ENCODE data around the gene CYB561D2. TPM values are rescaled to one million over a fixed set of nuclear protein-coding genes. Genes with fewer than 3 reads are reported as not detected.
A peak's percentile ranks its signal among the peaks of the same experiment; 100 is the strongest.

CYB561D2 gene
- total and polyA plus RNA-seq, 2 of the 13 experiments (the other 11 are each of a cell fraction or from before 2014, with no cell fraction given) = 11.1 to 17.2 TPM

DNA sequence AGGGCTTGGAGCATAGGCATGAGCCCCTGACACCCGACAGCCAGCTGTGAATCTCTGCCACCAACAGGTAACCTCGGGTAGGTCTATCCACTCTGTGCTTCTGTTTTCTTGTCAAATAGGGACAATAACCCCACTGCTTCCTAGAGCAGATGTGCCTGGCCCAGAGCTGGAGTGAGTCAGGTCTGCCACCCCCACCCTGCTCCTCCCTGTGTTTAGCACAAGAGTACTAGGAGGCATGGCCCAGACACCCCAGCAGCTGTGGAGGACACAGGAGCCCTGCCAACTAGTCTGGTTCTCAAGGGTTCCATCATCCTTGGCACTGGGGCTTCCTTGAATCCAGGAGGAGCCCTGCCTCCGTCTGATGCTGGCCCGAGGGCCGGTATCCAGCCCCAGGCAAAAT, 42.4 kb downstream of the CYB561D2 start (continued):
- no peak for TF ChIP-seq ZNF781 (CRISPR knock-in tag; IDR thresholded peaks at IDR 0.05; ENCODE audit: borderline replicate concordance, not compliant biosample characterization)
- TF ChIP-seq, protein P1, sequence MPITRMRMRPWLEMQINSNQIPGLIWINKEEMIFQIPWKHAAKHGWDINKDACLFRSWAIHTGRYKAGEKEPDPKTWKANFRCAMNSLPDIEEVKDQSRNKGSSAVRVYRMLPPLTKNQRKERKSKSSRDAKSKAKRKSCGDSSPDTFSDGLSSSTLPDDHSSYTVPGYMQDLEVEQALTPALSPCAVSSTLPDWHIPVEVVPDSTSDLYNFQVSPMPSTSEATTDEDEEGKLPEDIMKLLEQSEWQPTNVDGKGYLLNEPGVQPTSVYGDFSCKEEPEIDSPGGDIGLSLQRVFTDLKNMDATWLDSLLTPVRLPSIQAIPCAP (CRISPR knock-in tag; IDR thresholded peaks at IDR 0.05; ENCODE audit: low read depth) = no peak
- no peak for TF ChIP-seq TARDBP (CRISPR knock-in tag; IDR thresholded peaks at IDR 0.05)

DNA sequence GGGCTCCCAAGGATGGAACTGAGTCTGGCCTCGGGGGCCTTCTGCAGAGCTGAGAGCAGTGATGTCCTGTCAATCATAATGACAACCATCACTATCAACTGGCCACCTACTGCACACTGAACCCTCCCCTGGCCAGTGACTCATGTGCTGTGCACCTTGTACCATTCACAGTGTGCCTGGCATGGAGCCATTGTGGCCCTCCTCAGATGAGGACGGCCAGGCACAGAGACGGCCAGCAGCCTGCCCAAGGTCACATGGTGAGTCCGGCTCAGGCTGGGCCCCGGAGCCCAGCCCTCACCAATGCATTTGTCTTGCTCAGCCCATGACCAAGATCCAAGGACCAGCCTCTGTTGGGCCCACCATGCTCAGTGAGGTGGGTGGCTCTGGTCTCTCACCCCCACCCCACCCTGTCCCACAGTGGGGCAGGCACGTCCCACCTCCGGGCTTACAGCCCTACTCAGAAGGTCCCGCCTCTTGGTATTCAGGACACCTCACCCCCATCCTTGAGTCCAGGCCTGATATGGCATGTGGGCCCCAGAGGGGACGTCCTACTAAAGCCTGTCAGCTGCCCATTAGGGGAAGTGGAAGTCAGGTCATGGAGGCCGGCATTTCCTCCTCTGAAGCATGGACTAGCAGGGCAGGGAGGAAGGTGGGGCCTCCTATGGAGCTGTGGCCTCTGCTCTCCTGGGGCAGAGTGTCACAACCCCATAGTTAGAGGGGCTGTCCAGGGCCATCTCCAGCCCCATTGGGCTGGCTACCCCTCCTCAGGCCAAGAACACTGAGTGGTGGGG, 44.6 kb downstream of the CYB561D2 start:
- no peak overlapping the region for H3K4me2 ChIP-seq (ENCODE audit: low read depth, low read length)
- TF ChIP-seq ZNF768 (CRISPR knock-in tag; IDR thresholded peaks at IDR 0.05) = peak; percentile 91
- TF ChIP-seq, protein P2, sequence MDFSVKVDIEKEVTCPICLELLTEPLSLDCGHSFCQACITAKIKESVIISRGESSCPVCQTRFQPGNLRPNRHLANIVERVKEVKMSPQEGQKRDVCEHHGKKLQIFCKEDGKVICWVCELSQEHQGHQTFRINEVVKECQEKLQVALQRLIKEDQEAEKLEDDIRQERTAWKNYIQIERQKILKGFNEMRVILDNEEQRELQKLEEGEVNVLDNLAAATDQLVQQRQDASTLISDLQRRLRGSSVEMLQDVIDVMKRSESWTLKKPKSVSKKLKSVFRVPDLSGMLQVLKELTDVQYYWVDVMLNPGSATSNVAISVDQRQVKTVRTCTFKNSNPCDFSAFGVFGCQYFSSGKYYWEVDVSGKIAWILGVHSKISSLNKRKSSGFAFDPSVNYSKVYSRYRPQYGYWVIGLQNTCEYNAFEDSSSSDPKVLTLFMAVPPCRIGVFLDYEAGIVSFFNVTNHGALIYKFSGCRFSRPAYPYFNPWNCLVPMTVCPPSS (IDR thresholded peaks at IDR 0.05) = no peak
- peak; percentile 82 for TF ChIP-seq FOSL2 (CRISPR knock-in tag; IDR thresholded peaks at IDR 0.05)
- DNase-seq (ENCODE audit: low spot score) = no peak
- no peak overlapping the region for H3K4me3 ChIP-seq (replicated peaks in 1 of 3; ENCODE audit: insufficient read depth in 1 of 3, low read depth in 2 of 3, low read length in 3 of 3)
- CTCF ChIA-PET (ENCODE audit: low intra/inter-chr PET ratio, low total read pairs) = no interaction called here
- no peaks in the 10 kb centered on the region for H3K9me3 ChIP-seq (ENCODE audit: low read length)
- H3K79me2 ChIP-seq (ENCODE audit: insufficient read depth, low read length) = no peaks in the 10 kb centered on the region
- no peaks in the 10 kb centered on the region for H3K36me3 ChIP-seq (replicated peaks in 1 of 2; ENCODE audit: control insufficient read depth in 1 of 2, insufficient read depth in 2 of 2, low read length in 2 of 2)
- no peak overlapping the region for H2AFZ ChIP-seq (ENCODE audit: low read length)
- no peaks in the 10 kb centered on the region for H4K20me1 ChIP-seq (ENCODE audit: insufficient read depth, low read length)
- H3K27ac ChIP-seq (ENCODE audit: extremely low read length, insufficient read depth, low read length) = no peak overlapping the region
- WGBS (ENCODE audit: low lambda C conversion rate) = 13% methylated on average over 3 of the region's 10 CpGs
- peak; percentile 17 for ATAC-seq
- POLR2A ChIA-PET = no interaction called here
- peaks cover 15% of the 10 kb centered on the region for H3K4me1 ChIP-seq (ENCODE audit: insufficient read depth, low read length)
- intact Hi-C loops (cut with micrococcal nuclease; ENCODE audit: unreplicated experiment) = no loop called here
- no peak for FAIRE-seq
- BruUV-seq (replicated peaks) = no TSS peak
- in situ Hi-C loops (cut with HindIII; ENCODE audit: extremely low pct_ligation_motif_present, low pct_unique_long_range_greater_than_20kb) = no loop called here
- no peak overlapping the region for H3K9ac ChIP-seq (ENCODE audit: insufficient read depth, low read depth, low read length)
- peaks cover 2 to 59% of the 10 kb centered on the region in 2 experiments; a peak in 4 of 5 replicates for H3K27me3 ChIP-seq (ENCODE audit: control insufficient read depth in 1 of 2, insufficient read depth in 2 of 2, low read length in 2 of 2)
